Measurements from ENCODE around the gene DNAI1.

DNAI1 gene

DNA sequence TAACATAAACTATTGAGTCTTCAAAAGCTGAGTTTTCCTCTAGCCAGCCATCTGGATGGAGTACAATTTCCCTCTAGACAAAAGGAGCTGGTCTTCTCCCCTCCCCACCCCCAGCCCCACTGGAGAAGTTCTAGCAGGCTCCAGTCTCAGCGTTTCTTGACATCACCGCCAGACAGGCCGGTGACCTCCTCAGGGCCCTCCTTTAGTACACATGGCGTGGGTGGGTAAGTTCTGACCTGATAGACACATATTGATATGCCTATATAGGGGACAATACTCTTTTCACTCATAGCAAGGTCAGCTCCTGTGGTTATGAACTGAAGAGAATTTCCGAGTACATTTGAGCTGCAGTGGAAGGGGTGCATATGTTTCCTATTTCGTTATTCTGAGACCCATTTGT lies 27.2 kb downstream of the DNAI1 start:
- DNase-seq (ENCODE audit: low spot score) = no peak
- in situ Hi-C loops (cut with MboI; ENCODE audit: low pct_unique_long_range_greater_than_20kb, low sequenced_read_pairs, unreplicated experiment) = no loop called here
- TF ChIP-seq, protein P1, sequence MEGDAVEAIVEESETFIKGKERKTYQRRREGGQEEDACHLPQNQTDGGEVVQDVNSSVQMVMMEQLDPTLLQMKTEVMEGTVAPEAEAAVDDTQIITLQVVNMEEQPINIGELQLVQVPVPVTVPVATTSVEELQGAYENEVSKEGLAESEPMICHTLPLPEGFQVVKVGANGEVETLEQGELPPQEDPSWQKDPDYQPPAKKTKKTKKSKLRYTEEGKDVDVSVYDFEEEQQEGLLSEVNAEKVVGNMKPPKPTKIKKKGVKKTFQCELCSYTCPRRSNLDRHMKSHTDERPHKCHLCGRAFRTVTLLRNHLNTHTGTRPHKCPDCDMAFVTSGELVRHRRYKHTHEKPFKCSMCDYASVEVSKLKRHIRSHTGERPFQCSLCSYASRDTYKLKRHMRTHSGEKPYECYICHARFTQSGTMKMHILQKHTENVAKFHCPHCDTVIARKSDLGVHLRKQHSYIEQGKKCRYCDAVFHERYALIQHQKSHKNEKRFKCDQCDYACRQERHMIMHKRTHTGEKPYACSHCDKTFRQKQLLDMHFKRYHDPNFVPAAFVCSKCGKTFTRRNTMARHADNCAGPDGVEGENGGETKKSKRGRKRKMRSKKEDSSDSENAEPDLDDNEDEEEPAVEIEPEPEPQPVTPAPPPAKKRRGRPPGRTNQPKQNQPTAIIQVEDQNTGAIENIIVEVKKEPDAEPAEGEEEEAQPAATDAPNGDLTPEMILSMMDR (IDR thresholded peaks at IDR 0.05; ENCODE audit: extremely low read depth, insufficient read depth, missing control alignments) = no peak

DNA sequence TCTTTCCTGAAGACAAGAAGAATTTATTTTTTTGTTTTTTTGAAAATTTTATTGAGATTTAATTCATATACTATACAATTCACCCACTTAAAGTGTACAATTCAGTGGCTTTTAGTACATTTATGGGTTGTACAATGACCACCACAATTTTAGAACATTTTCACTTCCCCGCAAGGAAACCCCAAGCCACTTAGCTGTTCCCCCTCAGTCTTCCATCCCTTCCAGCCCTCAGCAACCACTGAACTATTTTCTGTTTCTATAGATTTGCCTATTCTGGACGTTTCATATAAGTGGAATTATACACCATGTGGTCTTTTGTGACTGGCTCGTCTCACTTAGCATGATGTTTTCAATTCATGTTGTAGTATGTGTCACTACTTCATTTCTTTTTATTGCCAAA lies 28.0 kb downstream of the DNAI1 start:
- in situ Hi-C loops (cut with MboI; ENCODE audit: low pct_unique_long_range_greater_than_20kb, low sequenced_read_pairs, unreplicated experiment) = no loop called here
- TF ChIP-seq, protein P1 (IDR thresholded peaks at IDR 0.05; ENCODE audit: extremely low read depth, insufficient read depth, missing control alignments) = no peak
- DNase-seq (ENCODE audit: low spot score) = no peak

DNA sequence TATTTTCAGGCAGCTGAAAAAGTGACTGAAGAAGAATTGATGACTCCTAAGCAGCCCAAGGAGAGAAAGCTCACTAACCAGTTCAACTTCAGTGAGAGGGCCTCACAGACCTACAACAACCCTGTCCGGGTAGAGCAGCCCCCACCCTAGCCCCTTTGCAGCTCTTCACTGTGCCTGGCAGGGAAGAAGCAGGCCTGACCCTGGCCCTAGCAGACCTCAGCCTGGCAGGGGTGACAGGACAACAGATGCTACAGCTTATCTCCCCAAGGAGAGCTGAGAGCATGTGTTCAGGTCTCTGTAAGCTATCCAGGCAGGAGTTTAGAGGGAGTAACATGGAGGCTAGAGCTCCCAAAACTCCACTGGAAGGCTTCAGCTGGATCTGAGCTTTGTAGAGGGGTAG lies 31.8 kb downstream of the DNAI1 start:
- TF ChIP-seq, protein P1 (IDR thresholded peaks at IDR 0.05; ENCODE audit: extremely low read depth, insufficient read depth, missing control alignments) = no peak
- DNase-seq (ENCODE audit: low spot score) = no peak
- in situ Hi-C loops (cut with MboI; ENCODE audit: low pct_unique_long_range_greater_than_20kb, low sequenced_read_pairs, unreplicated experiment) = loop anchor here (10.0 kb wide), 1 partner anchor 56 kb away; no protein-coding TSS in a partner anchor

DNA sequence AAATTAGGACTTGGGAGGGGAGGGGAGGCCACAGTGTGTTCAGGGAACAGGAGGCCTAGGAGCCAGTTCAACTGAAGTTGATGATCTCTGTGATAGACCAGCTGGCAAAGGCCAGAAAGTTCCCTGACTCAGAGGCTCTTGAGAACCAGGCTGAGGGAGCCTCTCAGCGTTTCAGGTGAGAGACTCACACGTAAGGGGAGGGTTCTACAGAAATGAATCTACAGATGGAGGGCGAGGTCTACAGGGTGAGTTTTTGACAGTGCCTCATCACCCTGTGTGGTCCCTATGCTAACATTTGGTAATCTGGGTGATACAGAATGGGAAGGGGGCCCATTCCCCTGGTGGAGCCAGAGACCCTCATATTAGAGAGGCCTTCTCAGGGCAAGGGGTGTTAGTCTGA lies 32.2 kb downstream of the DNAI1 start:
- TF ChIP-seq, protein P1 (IDR thresholded peaks at IDR 0.05; ENCODE audit: extremely low read depth, insufficient read depth, missing control alignments) = no peak
- DNase-seq (ENCODE audit: low spot score) = no peak
- in situ Hi-C loops (cut with MboI; ENCODE audit: low pct_unique_long_range_greater_than_20kb, low sequenced_read_pairs, unreplicated experiment) = loop anchor here (10.0 kb wide), 1 partner anchor 56 kb away; no protein-coding TSS in a partner anchor

DNA sequence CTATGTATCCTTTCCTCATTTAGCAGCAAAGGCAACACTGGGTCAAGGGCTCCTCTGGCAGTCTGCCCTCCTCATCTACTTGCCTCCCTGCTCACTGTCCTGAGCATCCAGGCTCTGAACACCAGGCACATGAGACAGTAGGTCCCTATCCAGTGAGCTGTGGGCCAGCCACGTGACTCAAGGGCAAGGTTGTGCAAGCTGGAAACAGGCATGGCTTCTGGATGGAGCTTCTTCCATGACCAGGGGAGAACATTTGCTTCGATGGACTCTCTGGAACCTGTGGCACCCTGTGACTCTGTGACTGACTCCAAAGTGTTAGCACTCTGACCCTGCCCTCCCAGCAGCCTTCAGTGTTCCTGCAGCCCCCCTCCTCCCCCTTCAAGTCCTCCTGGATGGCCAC lies 33.0 kb downstream of the DNAI1 start:
- TF ChIP-seq, protein P1 (IDR thresholded peaks at IDR 0.05; ENCODE audit: extremely low read depth, insufficient read depth, missing control alignments) = no peak
- in situ Hi-C loops (cut with MboI; ENCODE audit: low pct_unique_long_range_greater_than_20kb, low sequenced_read_pairs, unreplicated experiment) = loop anchor here (10.0 kb wide), 1 partner anchor 57 kb away; no protein-coding TSS in a partner anchor
- DNase-seq (ENCODE audit: low spot score) = no peak

DNA sequence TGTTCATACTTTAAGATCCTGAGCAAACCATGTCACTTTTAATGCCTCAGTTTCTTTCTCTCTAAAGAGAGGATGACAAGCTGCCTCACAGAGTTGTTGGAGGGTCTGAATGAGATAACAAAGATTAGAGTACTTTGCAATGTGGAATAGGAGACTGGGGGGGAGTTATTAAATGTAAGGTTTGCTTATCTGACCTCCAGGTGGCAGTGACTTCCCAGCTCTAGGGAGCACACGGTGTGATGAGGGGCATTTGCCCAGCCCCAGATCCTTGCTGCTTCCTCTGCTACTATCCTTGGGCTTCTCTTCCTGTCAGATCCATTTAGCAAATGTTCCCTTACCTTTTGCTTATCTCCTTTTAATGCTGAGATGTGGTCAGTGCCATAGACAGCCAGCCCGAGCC lies 33.4 kb downstream of the DNAI1 start:
- TF ChIP-seq, protein P1 (IDR thresholded peaks at IDR 0.05; ENCODE audit: extremely low read depth, insufficient read depth, missing control alignments) = no peak
- DNase-seq (ENCODE audit: low spot score) = no peak
- in situ Hi-C loops (cut with MboI; ENCODE audit: low pct_unique_long_range_greater_than_20kb, low sequenced_read_pairs, unreplicated experiment) = loop anchor here (10.0 kb wide), 1 partner anchor 57 kb away; no protein-coding TSS in a partner anchor
